ENCODE results near the gene AUH.

The AUH gene

GRCh38 chr9:91196103-91196950 is 165.4 kb downstream of the AUH start:
- Histone ChIP-seq H3K9me3 (ENCODE audit: control insufficient read depth, insufficient read depth, low read length) (no peaks in the 10 kb centered on the region), H3K36me3 (ENCODE audit: control insufficient read depth, insufficient read depth, low read length) (no peaks in the 10 kb centered on the region), H3K9ac (ENCODE audit: low read depth, low read length) (no peak overlapping the region), H3K27me3 (ENCODE audit: control insufficient read depth, insufficient read depth, low read length) (peaks cover 43% of the 10 kb centered on the region), H3K4me3 (ENCODE audit: low read depth, low read length) (no peak overlapping the region), H3K27ac (ENCODE audit: low read depth, low read length) (no peak overlapping the region), H3K4me1 (ENCODE audit: control insufficient read depth, insufficient read depth, low read length) (peaks cover 24% of the 10 kb centered on the region)

GRCh38 chr9:91195372-91196012 is 166.2 kb downstream of the AUH start:
- Histone ChIP-seq H3K4me3 (ENCODE audit: low read depth, low read length) (no peak overlapping the region), H3K27ac (ENCODE audit: low read depth, low read length) (no peak overlapping the region), H3K27me3 (ENCODE audit: control insufficient read depth, insufficient read depth, low read length) (peaks cover 43% of the 10 kb centered on the region), H3K36me3 (ENCODE audit: control insufficient read depth, insufficient read depth, low read length) (no peaks in the 10 kb centered on the region), H3K9me3 (ENCODE audit: control insufficient read depth, insufficient read depth, low read length) (no peaks in the 10 kb centered on the region), H3K9ac (ENCODE audit: low read depth, low read length) (no peak overlapping the region), H3K4me1 (ENCODE audit: control insufficient read depth, insufficient read depth, low read length) (peaks cover 24% of the 10 kb centered on the region)

- Histone ChIP-seq H3K27ac (ENCODE audit: low read depth, low read length) (peak overlapping the region; percentile 81), H3K36me3 (ENCODE audit: control insufficient read depth, insufficient read depth, low read length) (no peaks in the 10 kb centered on the region), H3K27me3 (ENCODE audit: control insufficient read depth, insufficient read depth, low read length) (peaks cover 43% of the 10 kb centered on the region), H3K4me3 (ENCODE audit: low read depth, low read length) (peak overlapping the region; percentile 73), H3K9me3 (ENCODE audit: control insufficient read depth, insufficient read depth, low read length) (no peaks in the 10 kb centered on the region), H3K9ac (ENCODE audit: low read depth, low read length) (0 out of 2 replicates have a peak overlapping the region, but pooled peaks have one; percentile 32), H3K4me1 (ENCODE audit: control insufficient read depth, insufficient read depth, low read length) (peaks cover 24% of the 10 kb centered on the region)
These were observed 167.9 kb downstream of the AUH start for GRCh38 chr9:91193658-91194391.

- no peaks in the 10 kb centered on the region for H3K36me3 ChIP-seq (ENCODE audit: control insufficient read depth, insufficient read depth, low read length)
- H3K9ac ChIP-seq (ENCODE audit: low read depth, low read length): 0 out of 2 replicates have a peak overlapping the region, but pooled peaks have one; percentile 32
- no peaks in the 10 kb centered on the region for H3K9me3 ChIP-seq (ENCODE audit: control insufficient read depth, insufficient read depth, low read length)
- peak overlapping the region; percentile 81 for H3K27ac ChIP-seq (ENCODE audit: low read depth, low read length)
- peaks cover 19% of the 10 kb centered on the region for H3K4me1 ChIP-seq (ENCODE audit: control insufficient read depth, insufficient read depth, low read length)
- H3K4me3 ChIP-seq (ENCODE audit: low read depth, low read length): peak overlapping the region; percentile 73
- H3K27me3 ChIP-seq (ENCODE audit: control insufficient read depth, insufficient read depth, low read length): peaks cover 43% of the 10 kb centered on the region
These were observed 168.5 kb downstream of the AUH start for GRCh38 chr9:91193087-91193657.

GRCh38 chr9:91192381-91193086 is 169.2 kb downstream of the AUH start:
- Histone ChIP-seq H3K9ac (ENCODE audit: low read depth, low read length) (no peak overlapping the region), H3K4me3 (ENCODE audit: low read depth, low read length) (peak overlapping the region; percentile 73), H3K27ac (ENCODE audit: low read depth, low read length) (peak overlapping the region; percentile 81), H3K36me3 (ENCODE audit: control insufficient read depth, insufficient read depth, low read length) (no peaks in the 10 kb centered on the region), H3K27me3 (ENCODE audit: control insufficient read depth, insufficient read depth, low read length) (peaks cover 43% of the 10 kb centered on the region), H3K4me1 (ENCODE audit: control insufficient read depth, insufficient read depth, low read length) (peaks cover 14% of the 10 kb centered on the region), H3K9me3 (ENCODE audit: control insufficient read depth, insufficient read depth, low read length) (no peaks in the 10 kb centered on the region)

- peaks cover 43% of the 10 kb centered on the region for H3K27me3 ChIP-seq (ENCODE audit: control insufficient read depth, insufficient read depth, low read length)
- no peak overlapping the region for H3K27ac ChIP-seq (ENCODE audit: low read depth, low read length)
- H3K4me1 ChIP-seq (ENCODE audit: control insufficient read depth, insufficient read depth, low read length): peaks cover 9% of the 10 kb centered on the region; the same call in 1 of the 2 replicates
- H3K9me3 ChIP-seq (ENCODE audit: control insufficient read depth, insufficient read depth, low read length): no peaks in the 10 kb centered on the region
- H3K4me3 ChIP-seq (ENCODE audit: low read depth, low read length): no peak overlapping the region
- no peak overlapping the region for H3K9ac ChIP-seq (ENCODE audit: low read depth, low read length)
- H3K36me3 ChIP-seq (ENCODE audit: control insufficient read depth, insufficient read depth, low read length): no peaks in the 10 kb centered on the region
These were observed 170.0 kb downstream of the AUH start for GRCh38 chr9:91191411-91192380.

- Histone ChIP-seq H3K27ac (ENCODE audit: low read depth, low read length) (no peak overlapping the region), H3K36me3 (ENCODE audit: control insufficient read depth, insufficient read depth, low read length) (no peaks in the 10 kb centered on the region), H3K9ac (ENCODE audit: low read depth, low read length) (no peak overlapping the region), H3K4me3 (ENCODE audit: low read depth, low read length) (no peak overlapping the region), H3K9me3 (ENCODE audit: control insufficient read depth, insufficient read depth, low read length) (no peaks in the 10 kb centered on the region), H3K4me1 (ENCODE audit: control insufficient read depth, insufficient read depth, low read length) (peaks cover 9% of the 10 kb centered on the region; the same call in 1 of the 2 replicates), H3K27me3 (ENCODE audit: control insufficient read depth, insufficient read depth, low read length) (peaks cover 32% of the 10 kb centered on the region)
These were observed 171.7 kb downstream of the AUH start for GRCh38 chr9:91190062-91190461.

GRCh38 chr9:91188719-91189590 is 172.8 kb downstream of the AUH start:
- Histone ChIP-seq H3K27ac (ENCODE audit: low read depth, low read length) (no peak overlapping the region), H3K9ac (ENCODE audit: low read depth, low read length) (no peak overlapping the region), H3K36me3 (ENCODE audit: control insufficient read depth, insufficient read depth, low read length) (no peaks in the 10 kb centered on the region), H3K4me3 (ENCODE audit: low read depth, low read length) (no peak overlapping the region), H3K27me3 (ENCODE audit: control insufficient read depth, insufficient read depth, low read length) (peaks cover 21% of the 10 kb centered on the region), H3K9me3 (ENCODE audit: control insufficient read depth, insufficient read depth, low read length) (no peaks in the 10 kb centered on the region), H3K4me1 (ENCODE audit: control insufficient read depth, insufficient read depth, low read length) (peaks cover 6% of the 10 kb centered on the region; the same call in 1 of the 2 replicates)

GRCh38 chr9:91187965-91188344 is 173.8 kb downstream of the AUH start:
- H3K4me1 ChIP-seq (ENCODE audit: control insufficient read depth, insufficient read depth, low read length): peaks cover 5% of the 10 kb centered on the region; the same call in 1 of the 2 replicates
- no peaks in the 10 kb centered on the region for H3K9me3 ChIP-seq (ENCODE audit: control insufficient read depth, insufficient read depth, low read length)
- peaks cover 11% of the 10 kb centered on the region; the same call in 1 of the 2 replicates for H3K27me3 ChIP-seq (ENCODE audit: control insufficient read depth, insufficient read depth, low read length)
- H3K9ac ChIP-seq (ENCODE audit: low read depth, low read length): no peak overlapping the region
- no peak overlapping the region for H3K27ac ChIP-seq (ENCODE audit: low read depth, low read length)
- H3K36me3 ChIP-seq (ENCODE audit: control insufficient read depth, insufficient read depth, low read length): no peaks in the 10 kb centered on the region
- no peak overlapping the region for H3K4me3 ChIP-seq (ENCODE audit: low read depth, low read length)

Measured in HUES48 (cell line).